HuH-7 (cell line): ENCODE measurements around the gene ITGA7.
A peak's percentile ranks its signal among the peaks of the same experiment; 100 is the strongest.

Experiments
- DNase-seq: peaks from one replicate; pipeline ENCODE4 v3.0.0; 2011; ENCODE audit warnings: low spot score

The ITGA7 gene

GRCh38 chr12:55707841-55708694 is at the start of gene ITGA7:
ITGA7 (minus strand) TSS chr12:55707904; CDS start chr12:55707682, 222 bp downstream.
- peak; percentile 90 for DNase-seq

GRCh38 chr12:55755246-55755645 is 47.5 kb upstream of the ITGA7 start:
- no peak for DNase-seq

DNA sequence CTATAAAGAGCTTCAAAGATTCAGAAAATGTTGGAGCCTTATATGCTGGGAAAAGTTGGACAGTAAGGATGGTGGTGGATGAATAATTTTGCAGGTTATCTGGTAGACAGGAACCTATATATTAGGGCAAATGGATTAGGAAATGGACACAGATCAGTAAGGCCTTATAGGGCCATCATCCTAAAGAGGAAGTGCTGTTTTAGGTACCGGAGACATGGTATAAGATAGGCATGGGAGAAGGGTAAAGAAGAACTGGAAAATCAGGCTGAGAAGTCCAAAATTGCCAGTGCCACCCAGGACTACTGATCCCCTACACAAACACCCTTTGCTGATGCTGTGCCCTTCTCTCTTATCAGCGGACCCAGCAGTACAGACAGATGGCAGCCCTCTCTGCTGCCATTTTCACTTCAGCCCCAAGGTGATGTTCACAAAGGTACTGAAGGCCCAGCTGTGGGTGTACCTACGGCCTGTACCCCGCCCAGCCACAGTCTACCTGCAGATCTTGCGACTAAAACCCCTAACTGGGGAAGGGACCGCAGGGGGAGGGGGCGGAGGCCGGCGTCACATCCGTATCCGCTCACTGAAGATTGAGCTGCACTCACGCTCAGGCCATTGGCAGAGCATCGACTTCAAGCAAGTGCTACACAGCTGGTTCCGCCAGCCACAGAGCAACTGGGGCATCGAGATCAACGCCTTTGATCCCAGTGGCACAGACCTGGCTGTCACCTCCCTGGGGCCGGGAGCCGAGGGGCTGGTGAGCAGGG is 40.7 kb upstream of the ITGA7 start:
- no peak for DNase-seq

GRCh38 chr12:55746913-55747231 is 39.2 kb upstream of the ITGA7 start:
- DNase-seq: no peak

GRCh38 chr12:55746174-55746912 is 38.6 kb upstream of the ITGA7 start:
- DNase-seq: no peak

- DNase-seq: peak; percentile 56
Observed at GRCh38 chr12:55745361-55746173, 37.9 kb upstream of the ITGA7 start.

- DNase-seq: no peak
Observed at GRCh38 chr12:55744340-55745030, 36.8 kb upstream of the ITGA7 start.

GRCh38 chr12:55743406-55744339 is 36.0 kb upstream of the ITGA7 start:
- peak; percentile 60 for DNase-seq

DNA sequence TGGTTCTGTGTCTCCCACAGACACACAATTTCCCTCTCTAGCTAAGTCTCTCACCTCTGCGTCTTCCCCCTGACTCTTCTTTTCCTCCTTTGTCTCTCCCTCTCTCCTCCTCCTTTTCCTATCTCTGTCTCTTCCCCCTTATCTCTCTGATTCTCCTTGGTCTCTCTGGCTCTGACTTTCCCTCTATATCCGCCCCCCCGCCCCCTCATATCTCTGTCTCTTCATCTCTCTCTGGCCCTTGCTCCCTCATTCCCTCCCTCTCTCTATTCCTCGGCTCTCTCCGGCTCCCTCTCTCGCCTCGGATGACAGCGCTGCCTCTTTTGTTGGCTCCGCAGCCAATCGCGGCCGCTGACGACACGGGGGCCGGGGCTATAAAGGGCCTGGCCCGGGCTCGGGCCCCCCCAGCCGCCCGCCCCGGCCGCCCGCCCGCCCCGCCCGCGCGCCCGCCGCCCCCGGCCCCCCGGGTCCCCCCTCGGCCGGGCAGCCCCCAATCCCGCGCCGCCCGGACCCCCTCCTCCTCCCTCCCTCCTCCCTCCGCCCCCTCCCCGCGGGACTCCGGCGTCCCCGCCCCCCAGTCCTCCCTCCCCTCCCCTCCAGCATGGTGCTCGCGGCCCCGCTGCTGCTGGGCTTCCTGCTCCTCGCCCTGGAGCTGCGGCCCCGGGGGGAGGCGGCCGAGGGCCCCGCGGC is 35.2 kb upstream of the ITGA7 start, which contains the start of gene GDF11:
Gene GDF11 (plus strand): TSS at position 404 of the 687 bp plus-strand sequence. CDS start 195 bp downstream, at position 599.
- peak; percentile 92 for DNase-seq

GRCh38 chr12:55741931-55742680 is 34.4 kb upstream of the ITGA7 start:
- no peak for DNase-seq

GRCh38 chr12:55739025-55739378 is 31.3 kb upstream of the ITGA7 start:
- DNase-seq: no peak

GRCh38 chr12:55738123-55739024 is 30.7 kb upstream of the ITGA7 start:
- peak; percentile 57 for DNase-seq

- DNase-seq: no peak
Observed at GRCh38 chr12:55737581-55738122, 29.9 kb upstream of the ITGA7 start.

DNA sequence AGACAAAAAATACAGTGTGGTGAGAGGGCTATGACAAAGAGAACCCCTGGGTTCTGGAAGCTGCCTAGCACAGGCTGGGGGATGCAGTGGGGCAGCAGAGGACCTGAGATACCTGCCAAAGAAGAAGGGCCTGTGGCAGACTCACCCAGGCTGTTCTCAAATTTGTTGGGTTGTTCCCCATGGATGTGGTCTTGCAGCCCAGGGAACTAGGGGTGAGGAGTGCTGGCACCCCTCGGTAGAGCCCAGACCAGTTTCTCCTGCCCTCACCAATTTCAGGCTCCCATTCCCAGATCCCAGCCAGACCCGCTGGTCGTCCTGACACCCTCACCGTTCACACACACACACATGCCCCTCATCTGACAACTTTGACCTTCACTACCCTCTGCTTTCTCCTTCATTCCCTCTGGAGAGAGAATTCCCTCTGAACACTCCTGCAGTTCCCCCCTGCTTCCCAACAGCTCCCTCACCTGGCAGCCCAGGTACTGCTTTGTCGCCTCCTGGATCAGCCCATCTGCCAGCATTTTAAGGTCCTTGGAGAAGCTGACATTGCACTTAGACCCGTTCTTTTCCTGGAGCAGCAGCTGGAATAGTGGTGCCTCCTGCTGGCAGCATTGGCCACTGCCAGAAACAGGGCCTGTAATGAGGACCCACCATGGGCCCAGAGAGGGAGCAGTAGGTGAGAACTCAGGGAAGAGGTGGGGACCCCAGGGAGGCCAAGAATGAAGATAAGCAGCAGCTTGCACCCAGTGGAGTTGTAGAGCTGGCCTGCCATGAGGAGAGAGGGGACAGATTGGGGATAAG is 29.3 kb upstream of the ITGA7 start:
- DNase-seq: peak; percentile 86

DNA sequence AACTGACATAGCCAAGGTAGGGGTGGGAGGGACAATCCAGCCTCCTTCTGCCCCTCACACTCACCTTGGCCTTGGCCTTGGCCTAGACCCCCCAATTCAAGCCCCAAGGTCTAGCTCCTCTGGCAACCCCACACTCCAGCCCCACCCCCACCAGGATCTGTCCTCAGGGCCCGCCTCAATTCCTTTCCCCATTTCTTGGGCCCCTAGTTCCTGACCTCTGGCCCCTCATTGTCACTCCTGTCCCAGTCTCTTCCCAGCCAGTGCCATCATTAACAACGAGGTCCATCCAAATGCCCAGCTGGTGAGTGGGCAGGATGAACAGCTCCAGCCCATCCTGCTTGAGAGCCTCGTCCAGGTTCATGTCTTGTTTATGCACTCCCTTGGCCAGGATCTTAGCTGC is 28.4 kb upstream of the ITGA7 start:
- no peak for DNase-seq

DNA sequence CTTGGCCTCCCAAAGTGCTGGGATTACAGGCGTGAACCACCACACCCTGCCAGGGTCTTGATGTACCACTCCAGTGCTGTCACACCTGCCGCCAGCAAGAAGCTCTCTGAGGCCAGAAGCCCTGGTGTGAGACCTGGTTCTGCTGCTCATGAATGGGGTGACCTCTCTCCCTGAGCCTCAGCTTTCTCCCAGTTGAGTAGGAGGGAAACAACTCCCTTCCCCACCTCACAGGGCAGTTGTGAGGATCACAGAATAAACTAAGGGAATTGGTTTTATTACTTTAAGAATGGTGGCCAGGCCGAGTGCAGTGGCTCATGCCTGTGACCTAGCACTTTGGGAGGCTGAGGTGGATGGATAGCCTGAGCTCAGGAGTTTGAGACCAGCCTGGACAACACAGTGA is 26.9 kb upstream of the ITGA7 start:
- DNase-seq: no peak
